PC-9 (cell line): ENCODE results near the gene SYTL2. TPM values are rescaled to one million over a fixed set of nuclear protein-coding genes. Genes with fewer than 3 reads are reported as not detected.

Source experiments
- BruUV-seq: library from RNA; stranded (reverse); fragments of 400-500 nt; replicated peaks from 2 replicates; lab custom pipeline; 2021; lab: Mats Ljungman, UMichigan
- CTCF ChIA-PET: fragments of 300-600 bp; sonication (Branson Sonifier 250); formaldehyde crosslinking; loops from one replicate; lab custom pipeline; 2022; ENCODE audit warnings: antibody characterized with exemption; lab: Charles Lee
- POLR2A ChIA-PET: fragments of 300-600 bp; sonication (Branson Sonifier 250); formaldehyde crosslinking; loops from one replicate; lab custom pipeline; 2022; ENCODE audit warnings: antibody characterized with exemption; ENCODE audit not compliant: unreplicated experiment; lab: Charles Lee
- DNase-seq, 2 experiments: peaks; one replicate each; pipeline versions ENCODE4 v3.0.0 to v3.0.0-alpha.2; 2015 to 2022; ENCODE audit warnings: mixed read lengths in 1 of 2
- H2AFZ ChIP-seq: fragments of 200-600 bp; sonication (generic); 2 replicates; pipeline ENCODE4 v1.8.1; 2017; ENCODE audit warnings: antibody characterized with exemption
- H3F3A ChIP-seq: fragments of 200-600 bp; sonication (generic); 2 replicates; pipeline ENCODE4 v1.8.1; 2017; ENCODE audit warnings: antibody characterized with exemption, mild to moderate bottlenecking, low read depth; ENCODE audit not compliant: insufficient read depth
- H3K27ac ChIP-seq: fragments of 200-600 bp; sonication (generic); 2 replicates; pipeline ENCODE4 v1.6.1; 2016; ENCODE audit warnings: mixed run types
- H3K27me3 ChIP-seq: fragments of 200-600 bp; sonication (generic); 2 replicates; pipeline ENCODE4 v1.6.1; 2016; ENCODE audit warnings: low read depth, mixed run types; ENCODE audit not compliant: insufficient read depth
- H3K36me3 ChIP-seq: fragments of 200-600 bp; sonication (generic); 2 replicates; pipeline ENCODE4 v1.6.1; 2016; ENCODE audit warnings: low read depth, mixed run types
- H3K4me1 ChIP-seq: fragments of 200-600 bp; sonication (generic); replicated peaks from 2 replicates; pipeline ENCODE4 v1.6.1; 2016; ENCODE audit warnings: mixed run types; ENCODE audit not compliant: insufficient read depth
- H3K4me2 ChIP-seq: fragments of 200-600 bp; sonication (generic); 2 replicates; pipeline ENCODE4 v1.6.1; 2017; ENCODE audit warnings: mixed run types
- H3K4me3 ChIP-seq: fragments of 200-600 bp; sonication (generic); 2 replicates; pipeline ENCODE4 v1.6.1; 2016; ENCODE audit warnings: mixed run types
- H3K79me2 ChIP-seq: fragments of 200-600 bp; sonication (generic); 2 replicates; pipeline ENCODE4 v1.6.1; 2017; ENCODE audit warnings: low read depth, mixed run types
- H3K9me2 ChIP-seq: fragments of 200-600 bp; sonication (generic); 2 replicates; pipeline ENCODE4 v1.8.1; 2017; ENCODE audit warnings: mild to moderate bottlenecking; ENCODE audit not compliant: insufficient read depth
- H3K9me3 ChIP-seq: fragments of 200-600 bp; sonication (generic); 2 replicates; pipeline ENCODE4 v1.8.1; 2016; ENCODE audit warnings: low read depth; ENCODE audit not compliant: insufficient read depth
- H4K20me1 ChIP-seq: fragments of 200-600 bp; sonication (generic); 2 replicates; pipeline ENCODE4 v1.8.1; 2017; ENCODE audit not compliant: insufficient read depth
- CTCF ChIP-seq: fragments of 200-600 bp; sonication (generic); conservative IDR thresholded peaks from 2 replicates; pipeline ENCODE4 v1.6.1; 2017; ENCODE audit warnings: mixed run types, antibody characterized with exemption, mild to moderate bottlenecking, moderate library complexity
- EZH2 ChIP-seq: fragments of 200-600 bp; sonication (generic); IDR thresholded peaks from 2 replicates; pipeline ENCODE4 v1.8.0; 2017; ENCODE audit warnings: antibody characterized with exemption, low read depth
- intact Hi-C: fragments of 100-400 bp; cut with micrococcal nuclease; formaldehyde crosslinking; loops from one replicate; pipeline ENCODE4 v1.10.0; 2022; ENCODE audit not compliant: unreplicated experiment
- total RNA-seq: library from RNA; stranded (reverse); gene quantifications from 2 replicates; pipeline ENCODE4 v1.2.3, GENCODE V29; 2021

SYTL2 gene
- total RNA-seq, 1 experiment from 2014 or later, result 13.3 TPM

GRCh38 chr11:85723088-85723487 lies 87.9 kb downstream of the SYTL2 start:
- Histone ChIP-seq H2AFZ (no peak overlapping the region), H3K27me3 (no peaks in the 10 kb centered on the region), H3K9me2 (no peaks in the 10 kb centered on the region), H3K4me1 (peaks cover 47% of the 10 kb centered on the region), H3K9me3 (peaks cover 40% of the 10 kb centered on the region), H3K4me3 (no peak overlapping the region), H3F3A (peaks cover 41% of the 10 kb centered on the region), H3K4me2 (peak overlapping the region; percentile 51), H4K20me1 (no peaks in the 10 kb centered on the region), H3K27ac (peak overlapping the region; percentile 53), H3K79me2 (no peaks in the 10 kb centered on the region), H3K36me3 (peaks cover 29% of the 10 kb centered on the region)
- DNase-seq, result peak; percentile 45 to 83
- no peak for TF ChIP-seq EZH2
- TF ChIP-seq CTCF, result no peak
- ChIA-PET POLR2A (no interaction called here), CTCF (interaction anchor here (0.7 kb wide), 1 partner anchor 98 kb away, joined by 3 read pairs; no protein-coding TSS in a partner anchor)
- BruUV-seq, result no TSS peak
- intact Hi-C loops, result loop anchor here (5.0 kb wide), 1 partner anchor 119 kb away; no protein-coding TSS in a partner anchor

GRCh38 chr11:85721191-85721590 lies 89.8 kb downstream of the SYTL2 start:
- peaks cover 22% of the 10 kb centered on the region for H3K9me3 ChIP-seq
- no peaks in the 10 kb centered on the region for H4K20me1 ChIP-seq
- no TSS peak for BruUV-seq
- H3K4me1 ChIP-seq, result peaks cover 41% of the 10 kb centered on the region
- peaks cover 10% of the 10 kb centered on the region; the same call in 1 of the 2 replicates for H3K36me3 ChIP-seq
- H3F3A ChIP-seq, result peaks cover 36% of the 10 kb centered on the region
- ChIA-PET POLR2A (no interaction called here), CTCF (no interaction called here)
- H3K9me2 ChIP-seq, result no peaks in the 10 kb centered on the region
- no peaks in the 10 kb centered on the region for H3K27me3 ChIP-seq
- no peak for TF ChIP-seq CTCF
- no peak for TF ChIP-seq EZH2
- no peak overlapping the region for H3K4me2 ChIP-seq
- no peak overlapping the region for H3K4me3 ChIP-seq
- no peaks in the 10 kb centered on the region for H3K79me2 ChIP-seq
- no peak overlapping the region for H3K27ac ChIP-seq
- no peak for DNase-seq
- intact Hi-C loops, result loop anchor here (5.0 kb wide), 1 partner anchor 121 kb away; no protein-coding TSS in a partner anchor
- H2AFZ ChIP-seq, result no peak overlapping the region

- intact Hi-C loops, result no loop called here
- no peaks in the 10 kb centered on the region for H3K9me2 ChIP-seq
- no peak overlapping the region for H2AFZ ChIP-seq
- no TSS peak for BruUV-seq
- H4K20me1 ChIP-seq, result no peaks in the 10 kb centered on the region
- ChIA-PET CTCF (no interaction called here), POLR2A (interaction anchor here (0.7 kb wide), 1 partner anchor 26 kb away, joined by 4 read pairs; no protein-coding TSS in a partner anchor)
- TF ChIP-seq EZH2, result no peak
- no peak for TF ChIP-seq CTCF
- H3K27ac ChIP-seq, result peak overlapping the region; percentile 48
- peaks cover 25% of the 10 kb centered on the region for H3F3A ChIP-seq
- H3K27me3 ChIP-seq, result no peaks in the 10 kb centered on the region
- H3K9me3 ChIP-seq, result peaks cover 2% of the 10 kb centered on the region; the same call in 1 of the 2 replicates
- DNase-seq, result peak; percentile 34 to 98
- no peak overlapping the region for H3K4me3 ChIP-seq
- H3K36me3 ChIP-seq, result no peaks in the 10 kb centered on the region
- H3K4me1 ChIP-seq, result peaks cover 32% of the 10 kb centered on the region
- H3K4me2 ChIP-seq, result peak overlapping the region; percentile 35
- no peaks in the 10 kb centered on the region for H3K79me2 ChIP-seq
Measured at GRCh38 chr11:85718991-85719807, 91.7 kb downstream of the SYTL2 start.
